ENCODE results near the gene GUCA2A. TPM values are rescaled to one million over a fixed set of nuclear protein-coding genes. Genes with fewer than 3 reads are reported as not detected.
A peak's percentile ranks its signal among the peaks of the same experiment; 100 is the strongest.

Gene GUCA2A
- total and polyA plus RNA-seq, 9 of the 15 experiments (the other 6 are each of a cell fraction or from before 2014, with no cell fraction given), result not detected

DNA sequence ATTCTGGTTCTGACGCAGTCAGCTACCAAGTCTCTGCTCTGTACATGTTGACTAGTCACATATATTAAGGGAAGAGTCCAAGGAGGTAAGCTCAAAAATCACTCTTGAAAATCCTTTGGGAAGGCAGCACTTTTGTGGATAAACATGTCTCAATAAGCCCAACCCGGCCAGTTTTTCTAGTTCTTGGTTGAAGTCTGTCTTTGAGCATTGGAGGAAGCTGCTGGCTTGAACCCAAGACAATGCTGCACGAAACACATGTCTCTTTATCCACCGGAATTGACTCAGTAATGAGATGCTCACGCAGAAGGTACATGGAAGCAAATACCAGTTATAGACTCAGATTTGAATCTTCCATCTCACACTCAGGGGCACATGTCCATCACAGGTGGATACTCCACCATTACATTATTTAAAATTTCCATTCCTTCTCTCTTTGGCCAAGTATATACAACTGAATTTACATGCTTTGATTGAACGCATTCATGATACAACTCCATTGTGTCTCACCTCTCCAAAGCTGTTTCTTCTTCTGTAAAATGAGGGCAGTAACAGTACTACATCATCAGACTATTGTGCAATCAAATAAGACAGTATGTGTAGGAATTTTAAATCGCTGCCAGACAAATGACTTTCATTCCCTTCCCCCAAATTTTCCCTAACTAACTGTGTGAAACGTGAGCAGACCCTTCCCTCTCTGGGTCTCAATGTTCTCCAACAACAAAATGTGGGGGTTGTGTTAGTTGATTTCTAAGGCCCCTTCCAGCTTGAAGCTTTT is 9.6 kb upstream of the GUCA2A start:
- in situ Hi-C loops (cut with MboI), result no loop called here

More for the DNA sequence above, 9.6 kb upstream of the GUCA2A start:
- Histone ChIP-seq H3K9ac (ENCODE audit: insufficient read depth in 1 of 2, low read depth in 2 of 2, low read length in 2 of 2) (no peak overlapping the region), H3K36me3 (ENCODE audit: control insufficient read depth, insufficient read depth, low read length) (peaks cover 11% of the 10 kb centered on the region; the same call in 1 of the 3 replicates), H3K79me2 (ENCODE audit: control insufficient read depth, insufficient read depth, low read length) (no peaks in the 10 kb centered on the region), H4K20me1 (replicated peaks; ENCODE audit: control insufficient read depth, insufficient read depth, low read length) (peaks cover 10% of the 10 kb centered on the region; the same call in 1 of the 2 replicates), H3K9me3 (replicated peaks; ENCODE audit: control insufficient read depth, insufficient read depth, low read depth, low read length) (no peaks in the 10 kb centered on the region), H2AFZ (ENCODE audit: low read depth, low read length) (no peak overlapping the region), H3K9me1 (ENCODE audit: control insufficient read depth, insufficient read depth, low read length) (no peaks in the 10 kb centered on the region), H3K27me3 (ENCODE audit: control insufficient read depth in 2 of 2, insufficient read depth in 2 of 2, low read length in 2 of 2) (no peaks in the 10 kb centered on the region), H3K4me2 (ENCODE audit: insufficient read depth, low read length) (no peak overlapping the region), H3K4me1 (replicated peaks in 1 of 2; ENCODE audit: control insufficient read depth in 2 of 2, insufficient read depth in 2 of 2, low read length in 2 of 2) (peaks cover 0 to 3% of the 10 kb centered on the region in 2 experiments; a peak in 2 of 5 replicates), H3K4me3 (no peak overlapping the region), H3K27ac (ENCODE audit: extremely low read depth, low read depth, low read length) (no peak overlapping the region)
- WGBS (ENCODE audit: insufficient coverage, low coverage, missing lambda C conversion rate), result 63% methylated on average over 8 of the region's 8 CpGs
- POLR2A ChIA-PET, result interaction anchor here (0.9 to 2.0 kb wide), 4 partner anchors 9 to 14 kb away, joined by 3 to 5 read pairs (median 3); no protein-coding TSS in a partner anchor
- ATAC-seq (no peak), FAIRE-seq (no peak), DNase-seq (ENCODE audit: extremely low read depth in 1 of 4, low spot score in 3 of 4) (no peak)
- CTCF ChIA-PET (ENCODE audit: low intra/inter-chr PET ratio), result interaction anchor here (1.1 kb wide), 1 partner anchor 28 kb away, joined by 5 read pairs; no protein-coding TSS in a partner anchor
- peak; percentile 5 for TF ChIP-seq CCNT2 (IDR thresholded peaks at IDR 0.05; ENCODE audit: borderline replicate concordance, extremely low read depth, insufficient read length, low read depth, low read length)
- TF ChIP-seq, protein P1, sequence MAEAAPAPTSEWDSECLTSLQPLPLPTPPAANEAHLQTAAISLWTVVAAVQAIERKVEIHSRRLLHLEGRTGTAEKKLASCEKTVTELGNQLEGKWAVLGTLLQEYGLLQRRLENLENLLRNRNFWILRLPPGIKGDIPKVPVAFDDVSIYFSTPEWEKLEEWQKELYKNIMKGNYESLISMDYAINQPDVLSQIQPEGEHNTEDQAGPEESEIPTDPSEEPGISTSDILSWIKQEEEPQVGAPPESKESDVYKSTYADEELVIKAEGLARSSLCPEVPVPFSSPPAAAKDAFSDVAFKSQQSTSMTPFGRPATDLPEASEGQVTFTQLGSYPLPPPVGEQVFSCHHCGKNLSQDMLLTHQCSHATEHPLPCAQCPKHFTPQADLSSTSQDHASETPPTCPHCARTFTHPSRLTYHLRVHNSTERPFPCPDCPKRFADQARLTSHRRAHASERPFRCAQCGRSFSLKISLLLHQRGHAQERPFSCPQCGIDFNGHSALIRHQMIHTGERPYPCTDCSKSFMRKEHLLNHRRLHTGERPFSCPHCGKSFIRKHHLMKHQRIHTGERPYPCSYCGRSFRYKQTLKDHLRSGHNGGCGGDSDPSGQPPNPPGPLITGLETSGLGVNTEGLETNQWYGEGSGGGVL (CRISPR knock-in tag; IDR thresholded peaks at IDR 0.05), result no peak
- TF ChIP-seq CEBPB (tag; IDR thresholded peaks at IDR 0.05), result peak; percentile 94
- TF ChIP-seq, protein P2, sequence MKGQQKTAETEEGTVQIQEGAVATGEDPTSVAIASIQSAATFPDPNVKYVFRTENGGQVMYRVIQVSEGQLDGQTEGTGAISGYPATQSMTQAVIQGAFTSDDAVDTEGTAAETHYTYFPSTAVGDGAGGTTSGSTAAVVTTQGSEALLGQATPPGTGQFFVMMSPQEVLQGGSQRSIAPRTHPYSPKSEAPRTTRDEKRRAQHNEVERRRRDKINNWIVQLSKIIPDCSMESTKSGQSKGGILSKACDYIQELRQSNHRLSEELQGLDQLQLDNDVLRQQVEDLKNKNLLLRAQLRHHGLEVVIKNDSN (CRISPR knock-in tag; IDR thresholded peaks at IDR 0.05), result no peak
- TF ChIP-seq, protein P3, sequence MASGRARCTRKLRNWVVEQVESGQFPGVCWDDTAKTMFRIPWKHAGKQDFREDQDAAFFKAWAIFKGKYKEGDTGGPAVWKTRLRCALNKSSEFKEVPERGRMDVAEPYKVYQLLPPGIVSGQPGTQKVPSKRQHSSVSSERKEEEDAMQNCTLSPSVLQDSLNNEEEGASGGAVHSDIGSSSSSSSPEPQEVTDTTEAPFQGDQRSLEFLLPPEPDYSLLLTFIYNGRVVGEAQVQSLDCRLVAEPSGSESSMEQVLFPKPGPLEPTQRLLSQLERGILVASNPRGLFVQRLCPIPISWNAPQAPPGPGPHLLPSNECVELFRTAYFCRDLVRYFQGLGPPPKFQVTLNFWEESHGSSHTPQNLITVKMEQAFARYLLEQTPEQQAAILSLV (tag; IDR thresholded peaks at IDR 0.05), result 0 out of 2 replicates have a peak, but pooled peaks have one; percentile 60
- TF ChIP-seq, protein P4, sequence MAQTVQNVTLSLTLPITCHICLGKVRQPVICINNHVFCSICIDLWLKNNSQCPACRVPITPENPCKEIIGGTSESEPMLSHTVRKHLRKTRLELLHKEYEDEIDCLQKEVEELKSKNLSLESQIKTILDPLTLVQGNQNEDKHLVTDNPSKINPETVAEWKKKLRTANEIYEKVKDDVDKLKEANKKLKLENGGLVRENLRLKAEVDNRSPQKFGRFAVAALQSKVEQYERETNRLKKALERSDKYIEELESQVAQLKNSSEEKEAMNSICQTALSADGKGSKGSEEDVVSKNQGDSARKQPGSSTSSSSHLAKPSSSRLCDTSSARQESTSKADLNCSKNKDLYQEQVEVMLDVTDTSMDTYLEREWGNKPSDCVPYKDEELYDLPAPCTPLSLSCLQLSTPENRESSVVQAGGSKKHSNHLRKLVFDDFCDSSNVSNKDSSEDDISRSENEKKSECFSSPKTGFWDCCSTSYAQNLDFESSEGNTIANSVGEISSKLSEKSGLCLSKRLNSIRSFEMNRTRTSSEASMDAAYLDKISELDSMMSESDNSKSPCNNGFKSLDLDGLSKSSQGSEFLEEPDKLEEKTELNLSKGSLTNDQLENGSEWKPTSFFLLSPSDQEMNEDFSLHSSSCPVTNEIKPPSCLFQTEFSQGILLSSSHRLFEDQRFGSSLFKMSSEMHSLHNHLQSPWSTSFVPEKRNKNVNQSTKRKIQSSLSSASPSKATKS (CRISPR knock-in tag; IDR thresholded peaks at IDR 0.05), result no peak
- TF ChIP-seq ELF4 (CRISPR knock-in tag; IDR thresholded peaks at IDR 0.05), result no peak
- no peak for TF ChIP-seq CEBPG (CRISPR knock-in tag; IDR thresholded peaks at IDR 0.05)
- TF ChIP-seq CEBPG (tag; conservative IDR thresholded peaks at IDR 0.05 in 1 of 2, IDR thresholded peaks at IDR 0.05 in 1 of 2), result peak; percentile 78 to 91
- BruUV-seq (replicated peaks), result no TSS peak
- intact Hi-C loops (cut with micrococcal nuclease), result loop anchor here (10.0 kb wide), 1 partner anchor 599 kb away; no protein-coding TSS in a partner anchor

Measured in K562 (cell line).